PC-9 (cell line): ENCODE results near the gene AMIGO2. TPM values are rescaled to one million over a fixed set of nuclear protein-coding genes. Genes with fewer than 3 reads are reported as not detected.

Experiments used
- BruUV-seq: library from RNA; stranded (reverse); fragments of 400-500 nt; replicated peaks from 2 replicates; lab custom pipeline; 2021; lab: Mats Ljungman, UMichigan
- CTCF ChIA-PET: fragments of 300-600 bp; sonication (Branson Sonifier 250); formaldehyde crosslinking; loops from one replicate; lab custom pipeline; 2022; ENCODE audit warnings: antibody characterized with exemption; lab: Charles Lee
- POLR2A ChIA-PET: fragments of 300-600 bp; sonication (Branson Sonifier 250); formaldehyde crosslinking; loops from one replicate; lab custom pipeline; 2022; ENCODE audit warnings: antibody characterized with exemption; ENCODE audit not compliant: unreplicated experiment; lab: Charles Lee
- DNase-seq, 2 experiments: peaks; one replicate each; pipeline versions ENCODE4 v3.0.0 to v3.0.0-alpha.2; 2015 to 2022; ENCODE audit warnings: mixed read lengths in 1 of 2
- H2AFZ ChIP-seq: fragments of 200-600 bp; sonication (generic); 2 replicates; pipeline ENCODE4 v1.8.1; 2017; ENCODE audit warnings: antibody characterized with exemption
- H3F3A ChIP-seq: fragments of 200-600 bp; sonication (generic); 2 replicates; pipeline ENCODE4 v1.8.1; 2017; ENCODE audit warnings: antibody characterized with exemption, mild to moderate bottlenecking, low read depth; ENCODE audit not compliant: insufficient read depth
- H3K27ac ChIP-seq: fragments of 200-600 bp; sonication (generic); 2 replicates; pipeline ENCODE4 v1.6.1; 2016; ENCODE audit warnings: mixed run types
- H3K27me3 ChIP-seq: fragments of 200-600 bp; sonication (generic); 2 replicates; pipeline ENCODE4 v1.6.1; 2016; ENCODE audit warnings: low read depth, mixed run types; ENCODE audit not compliant: insufficient read depth
- H3K36me3 ChIP-seq: fragments of 200-600 bp; sonication (generic); 2 replicates; pipeline ENCODE4 v1.6.1; 2016; ENCODE audit warnings: low read depth, mixed run types
- H3K4me1 ChIP-seq: fragments of 200-600 bp; sonication (generic); replicated peaks from 2 replicates; pipeline ENCODE4 v1.6.1; 2016; ENCODE audit warnings: mixed run types; ENCODE audit not compliant: insufficient read depth
- H3K4me2 ChIP-seq: fragments of 200-600 bp; sonication (generic); 2 replicates; pipeline ENCODE4 v1.6.1; 2017; ENCODE audit warnings: mixed run types
- H3K4me3 ChIP-seq: fragments of 200-600 bp; sonication (generic); 2 replicates; pipeline ENCODE4 v1.6.1; 2016; ENCODE audit warnings: mixed run types
- H3K79me2 ChIP-seq: fragments of 200-600 bp; sonication (generic); 2 replicates; pipeline ENCODE4 v1.6.1; 2017; ENCODE audit warnings: low read depth, mixed run types
- H3K9me2 ChIP-seq: fragments of 200-600 bp; sonication (generic); 2 replicates; pipeline ENCODE4 v1.8.1; 2017; ENCODE audit warnings: mild to moderate bottlenecking; ENCODE audit not compliant: insufficient read depth
- H3K9me3 ChIP-seq: fragments of 200-600 bp; sonication (generic); 2 replicates; pipeline ENCODE4 v1.8.1; 2016; ENCODE audit warnings: low read depth; ENCODE audit not compliant: insufficient read depth
- H4K20me1 ChIP-seq: fragments of 200-600 bp; sonication (generic); 2 replicates; pipeline ENCODE4 v1.8.1; 2017; ENCODE audit not compliant: insufficient read depth
- EZH2 ChIP-seq: fragments of 200-600 bp; sonication (generic); IDR thresholded peaks from 2 replicates; pipeline ENCODE4 v1.8.0; 2017; ENCODE audit warnings: antibody characterized with exemption, low read depth
- intact Hi-C: fragments of 100-400 bp; cut with micrococcal nuclease; formaldehyde crosslinking; loops from one replicate; pipeline ENCODE4 v1.10.0; 2022; ENCODE audit not compliant: unreplicated experiment
- total RNA-seq: library from RNA; stranded (reverse); gene quantifications from 2 replicates; pipeline ENCODE4 v1.2.3, GENCODE V29; 2021
- TF ChIP-seq, protein P1 (sequence below): fragments of 200-600 bp; sonication (generic); conservative IDR thresholded peaks from 2 replicates; pipeline ENCODE4 v1.6.1; 2017; ENCODE audit warnings: mixed run types, antibody characterized with exemption, mild to moderate bottlenecking, moderate library complexity

The AMIGO2 gene
- total RNA-seq, 1 experiment from 2014 or later = 41.9 TPM

DNA sequence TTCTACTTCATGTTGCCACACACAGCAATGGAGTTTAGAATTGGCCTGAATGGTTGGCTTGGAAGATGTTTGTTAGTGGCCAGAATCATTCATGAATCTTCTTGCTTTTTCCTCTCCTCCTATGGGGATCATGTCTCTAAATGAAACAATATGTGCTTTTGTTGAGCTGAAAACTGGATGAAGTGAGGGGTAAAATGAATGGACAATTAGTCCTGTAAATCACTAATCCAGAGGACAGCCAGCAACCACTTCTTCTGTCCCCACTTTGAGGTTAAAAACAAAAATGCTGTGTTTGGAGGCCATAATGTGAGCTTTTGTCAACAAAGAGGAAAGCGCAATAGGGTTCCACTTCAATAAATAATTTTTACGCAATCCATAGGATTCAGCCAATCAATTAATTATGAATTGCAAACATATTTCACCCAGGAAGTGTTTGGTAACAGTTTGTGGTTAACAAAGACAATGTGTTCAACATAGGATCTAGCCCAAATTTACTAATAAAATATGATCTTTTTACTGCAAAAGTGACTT lies 30.3 kb upstream of the AMIGO2 start:
- no peak for DNase-seq
- BruUV-seq = no TSS peak
- H3K79me2 ChIP-seq = no peaks in the 10 kb centered on the region
- no peaks in the 10 kb centered on the region for H4K20me1 ChIP-seq
- H3K27ac ChIP-seq = no peak overlapping the region
- H3K9me3 ChIP-seq = no peaks in the 10 kb centered on the region
- intact Hi-C loops = no loop called here
- no peak for TF ChIP-seq EZH2
- TF ChIP-seq, protein P1, sequence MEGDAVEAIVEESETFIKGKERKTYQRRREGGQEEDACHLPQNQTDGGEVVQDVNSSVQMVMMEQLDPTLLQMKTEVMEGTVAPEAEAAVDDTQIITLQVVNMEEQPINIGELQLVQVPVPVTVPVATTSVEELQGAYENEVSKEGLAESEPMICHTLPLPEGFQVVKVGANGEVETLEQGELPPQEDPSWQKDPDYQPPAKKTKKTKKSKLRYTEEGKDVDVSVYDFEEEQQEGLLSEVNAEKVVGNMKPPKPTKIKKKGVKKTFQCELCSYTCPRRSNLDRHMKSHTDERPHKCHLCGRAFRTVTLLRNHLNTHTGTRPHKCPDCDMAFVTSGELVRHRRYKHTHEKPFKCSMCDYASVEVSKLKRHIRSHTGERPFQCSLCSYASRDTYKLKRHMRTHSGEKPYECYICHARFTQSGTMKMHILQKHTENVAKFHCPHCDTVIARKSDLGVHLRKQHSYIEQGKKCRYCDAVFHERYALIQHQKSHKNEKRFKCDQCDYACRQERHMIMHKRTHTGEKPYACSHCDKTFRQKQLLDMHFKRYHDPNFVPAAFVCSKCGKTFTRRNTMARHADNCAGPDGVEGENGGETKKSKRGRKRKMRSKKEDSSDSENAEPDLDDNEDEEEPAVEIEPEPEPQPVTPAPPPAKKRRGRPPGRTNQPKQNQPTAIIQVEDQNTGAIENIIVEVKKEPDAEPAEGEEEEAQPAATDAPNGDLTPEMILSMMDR = no peak
- no peak overlapping the region for H2AFZ ChIP-seq
- H3F3A ChIP-seq = no peaks in the 10 kb centered on the region
- H3K36me3 ChIP-seq = no peaks in the 10 kb centered on the region
- H3K4me1 ChIP-seq = peaks cover 30% of the 10 kb centered on the region
- no peak overlapping the region for H3K4me3 ChIP-seq
- H3K4me2 ChIP-seq = no peak overlapping the region
- no peaks in the 10 kb centered on the region for H3K9me2 ChIP-seq
- no peaks in the 10 kb centered on the region for H3K27me3 ChIP-seq
- POLR2A ChIA-PET = no interaction called here
- CTCF ChIA-PET = interaction anchor here (0.6 kb wide), 1 partner anchor 32 kb away, joined by 3 read pairs; no protein-coding TSS in a partner anchor

DNA sequence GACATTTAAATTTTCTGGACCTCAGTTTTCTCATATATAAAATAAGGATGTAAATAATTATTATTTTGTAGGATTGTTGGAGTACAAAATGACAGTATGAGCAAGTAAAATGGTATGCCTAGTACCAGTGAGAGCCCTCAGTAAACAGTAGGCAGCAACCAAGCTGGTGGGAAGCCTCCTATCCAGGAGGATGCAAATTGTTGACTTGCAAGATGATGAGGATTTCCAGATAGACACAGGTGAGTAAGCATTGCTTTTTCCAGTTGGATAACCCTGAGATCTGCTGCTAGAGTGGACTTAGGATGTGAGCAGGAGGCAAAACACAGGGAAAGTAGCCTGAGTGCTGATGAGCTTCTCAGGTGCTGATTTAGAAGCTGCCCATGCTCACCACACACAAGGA lies 28.2 kb upstream of the AMIGO2 start:
- H3K27me3 ChIP-seq = no peaks in the 10 kb centered on the region
- no TSS peak for BruUV-seq
- H3K9me2 ChIP-seq = no peaks in the 10 kb centered on the region
- H3K79me2 ChIP-seq = no peaks in the 10 kb centered on the region
- H3K4me2 ChIP-seq = no peak overlapping the region
- POLR2A ChIA-PET = no interaction called here
- TF ChIP-seq, protein P1 = no peak
- no peak for TF ChIP-seq EZH2
- no peak overlapping the region for H3K27ac ChIP-seq
- H3K9me3 ChIP-seq = peaks cover 1% of the 10 kb centered on the region; the same call in 1 of the 2 replicates
- no peak overlapping the region for H2AFZ ChIP-seq
- H4K20me1 ChIP-seq = no peaks in the 10 kb centered on the region
- H3K36me3 ChIP-seq = no peaks in the 10 kb centered on the region
- peaks cover 32% of the 10 kb centered on the region for H3K4me1 ChIP-seq
- intact Hi-C loops = no loop called here
- peak in 1 of 2 experiments; percentile 55 for DNase-seq
- CTCF ChIA-PET = no interaction called here
- H3K4me3 ChIP-seq = no peak overlapping the region
- H3F3A ChIP-seq = no peaks in the 10 kb centered on the region

DNA sequence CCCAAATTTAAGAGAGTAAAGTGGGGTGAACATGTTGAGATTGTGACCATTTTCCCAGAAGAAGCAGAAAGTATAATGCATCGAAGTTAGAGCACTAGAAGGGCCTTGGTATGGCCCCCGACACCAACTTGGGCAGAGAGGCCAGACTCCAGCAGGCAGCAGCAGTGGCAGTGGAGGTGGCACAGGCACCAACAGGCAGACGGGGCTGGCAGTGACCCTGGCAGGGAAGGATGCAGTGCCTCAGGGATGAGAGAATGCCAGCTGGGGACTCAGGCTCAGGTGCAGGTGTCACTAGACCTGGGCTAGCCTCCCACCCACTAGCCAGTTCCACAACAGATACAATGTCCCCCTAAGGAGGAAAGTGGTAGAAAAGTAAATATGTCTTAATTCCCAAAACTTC lies 27.7 kb upstream of the AMIGO2 start:
- ChIA-PET POLR2A (no interaction called here), CTCF (no interaction called here)
- intact Hi-C loops = no loop called here
- H3K27me3 ChIP-seq = no peaks in the 10 kb centered on the region
- H3K36me3 ChIP-seq = no peaks in the 10 kb centered on the region
- no peak for TF ChIP-seq EZH2
- TF ChIP-seq, protein P1 = no peak
- no peaks in the 10 kb centered on the region for H3K79me2 ChIP-seq
- BruUV-seq = no TSS peak
- H3K9me2 ChIP-seq = no peaks in the 10 kb centered on the region
- no peak overlapping the region for H3K27ac ChIP-seq
- DNase-seq = no peak
- no peak overlapping the region for H3K4me3 ChIP-seq
- H3F3A ChIP-seq = no peaks in the 10 kb centered on the region
- H3K9me3 ChIP-seq = peaks cover 3% of the 10 kb centered on the region; the same call in 1 of the 2 replicates
- H2AFZ ChIP-seq = no peak overlapping the region
- H4K20me1 ChIP-seq = no peaks in the 10 kb centered on the region
- H3K4me2 ChIP-seq = no peak overlapping the region
- peaks cover 32% of the 10 kb centered on the region for H3K4me1 ChIP-seq
